Cardiac fibroblast (primary cell): ENCODE measurements around the gene SMAD6.

Experiments
- DNase-seq, 2 donors: peaks; one replicate each; pipeline versions ENCODE4 v3.0.0 to v3.0.0-alpha.2; 2010; ENCODE audit warnings: low read depth in 2 of 2
- H3K4me3 ChIP-seq, 2 donors: replicated peaks in 1 of 2; 1 replicate in 1 of 2; 2 replicates in 1 of 2; pipeline ENCODE4 v1.5.1; 2011; ENCODE audit warnings: low read depth in 2 of 2, low read length in 2 of 2, mild to moderate bottlenecking in 2 of 2, moderate library complexity in 1 of 2
- TF ChIP-seq, protein P1 (sequence below): IDR thresholded peaks from one replicate; pipeline ENCODE4 v1.5.1; 2011; ENCODE audit warnings: low read depth, mild to moderate bottlenecking, low read length, inconsistent platforms

SMAD6 gene

DNA sequence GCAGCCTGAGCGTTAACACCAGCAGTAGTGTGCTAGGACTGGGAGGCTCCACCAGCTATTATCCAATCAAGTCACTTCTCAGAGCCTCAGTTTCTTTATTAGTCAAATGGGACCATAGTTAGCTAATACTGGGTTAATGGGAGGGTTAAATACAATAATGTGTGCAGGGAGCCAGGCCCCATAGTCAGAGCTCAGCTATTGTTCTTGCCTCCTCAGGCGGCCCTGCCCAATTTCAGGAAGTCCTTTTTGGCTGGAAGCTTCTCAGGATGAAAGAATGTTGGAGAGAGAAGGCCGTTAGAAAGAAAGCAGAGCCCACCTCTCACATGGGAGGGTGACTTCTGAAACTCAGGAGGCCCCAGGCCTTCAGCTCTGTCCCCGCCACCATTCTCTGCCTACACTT, 39.5 kb upstream of the SMAD6 start:
- DNase-seq: no peak
- H3K4me3 ChIP-seq: no peak overlapping the region
- TF ChIP-seq, protein P1, sequence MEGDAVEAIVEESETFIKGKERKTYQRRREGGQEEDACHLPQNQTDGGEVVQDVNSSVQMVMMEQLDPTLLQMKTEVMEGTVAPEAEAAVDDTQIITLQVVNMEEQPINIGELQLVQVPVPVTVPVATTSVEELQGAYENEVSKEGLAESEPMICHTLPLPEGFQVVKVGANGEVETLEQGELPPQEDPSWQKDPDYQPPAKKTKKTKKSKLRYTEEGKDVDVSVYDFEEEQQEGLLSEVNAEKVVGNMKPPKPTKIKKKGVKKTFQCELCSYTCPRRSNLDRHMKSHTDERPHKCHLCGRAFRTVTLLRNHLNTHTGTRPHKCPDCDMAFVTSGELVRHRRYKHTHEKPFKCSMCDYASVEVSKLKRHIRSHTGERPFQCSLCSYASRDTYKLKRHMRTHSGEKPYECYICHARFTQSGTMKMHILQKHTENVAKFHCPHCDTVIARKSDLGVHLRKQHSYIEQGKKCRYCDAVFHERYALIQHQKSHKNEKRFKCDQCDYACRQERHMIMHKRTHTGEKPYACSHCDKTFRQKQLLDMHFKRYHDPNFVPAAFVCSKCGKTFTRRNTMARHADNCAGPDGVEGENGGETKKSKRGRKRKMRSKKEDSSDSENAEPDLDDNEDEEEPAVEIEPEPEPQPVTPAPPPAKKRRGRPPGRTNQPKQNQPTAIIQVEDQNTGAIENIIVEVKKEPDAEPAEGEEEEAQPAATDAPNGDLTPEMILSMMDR: no peak

- TF ChIP-seq, protein P1: no peak
- H3K4me3 ChIP-seq: no peak overlapping the region
- DNase-seq: no peak
Observed at GRCh38 chr15:66663664-66664063, 38.4 kb upstream of the SMAD6 start.

- TF ChIP-seq, protein P1: no peak
- DNase-seq: no peak
- H3K4me3 ChIP-seq: no peak overlapping the region
Observed at GRCh38 chr15:66670175-66670574, 31.9 kb upstream of the SMAD6 start.

DNA sequence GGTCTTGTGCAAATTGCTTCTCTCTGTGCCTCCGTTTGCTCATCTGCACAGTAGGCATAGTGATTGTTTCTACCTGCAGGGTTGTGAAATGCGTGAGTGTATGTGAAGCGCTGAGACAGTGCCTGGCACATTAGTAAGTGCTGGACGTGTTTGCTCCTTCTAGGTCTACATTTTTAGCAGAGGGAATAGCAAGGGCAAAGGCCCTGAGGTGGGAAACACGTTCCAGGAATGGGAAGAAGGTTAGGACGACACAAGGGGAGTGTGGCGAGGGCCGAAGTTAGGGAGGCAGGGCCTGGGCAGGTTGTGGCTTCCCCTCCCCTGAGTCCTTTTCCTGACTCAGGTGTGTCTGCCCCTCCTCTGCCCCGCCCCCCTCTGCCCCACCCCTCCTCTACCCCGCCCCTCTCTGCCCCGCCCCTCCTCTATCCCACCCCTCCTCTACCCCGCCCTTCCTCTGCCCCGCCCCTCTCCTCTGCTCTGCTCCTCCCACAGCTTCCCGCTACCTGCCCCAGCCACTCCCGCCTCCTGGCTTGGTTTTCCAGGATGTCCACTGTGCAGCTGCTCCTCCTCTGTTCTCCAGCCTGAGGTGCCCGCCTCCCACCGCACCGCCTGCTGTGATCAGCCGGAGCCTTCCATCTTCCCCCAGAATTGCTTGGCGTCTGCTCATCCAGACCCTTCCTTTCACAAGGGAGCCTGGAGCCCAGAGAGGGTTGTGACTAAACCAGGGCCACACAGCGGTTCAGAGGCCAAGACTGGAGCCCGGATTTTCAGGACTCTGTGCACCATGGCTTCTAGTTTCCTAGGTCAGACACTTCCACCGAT, 31.1 kb upstream of the SMAD6 start:
- no peak for DNase-seq
- no peak overlapping the region for H3K4me3 ChIP-seq
- TF ChIP-seq, protein P1: no peak

DNA sequence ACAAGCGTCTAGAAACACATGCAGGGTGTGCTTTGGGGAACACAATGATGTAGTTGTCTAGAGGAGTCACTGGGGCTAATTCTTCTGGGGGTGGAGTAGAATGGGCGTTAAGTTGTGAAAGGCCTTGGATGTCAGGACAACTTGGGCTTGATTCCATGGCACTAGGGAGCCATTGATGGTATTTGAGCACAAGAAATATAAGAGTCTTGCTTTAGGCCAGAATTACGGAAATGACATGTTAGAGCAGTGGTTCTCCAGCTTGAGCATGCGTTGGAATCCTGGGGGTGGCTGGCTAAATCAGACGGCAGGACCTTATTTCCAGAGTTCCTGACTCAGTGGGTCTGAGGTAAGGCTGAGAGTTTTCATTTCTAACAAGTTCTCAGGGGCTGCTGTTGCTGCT, 29.2 kb upstream of the SMAD6 start:
- TF ChIP-seq, protein P1: no peak
- no peak overlapping the region for H3K4me3 ChIP-seq
- DNase-seq: no peak

GRCh38 chr15:66673410-66674322, 28.4 kb upstream of the SMAD6 start:
- peak in 1 of 2 donors; percentile 63 for DNase-seq
- TF ChIP-seq, protein P1: no peak

More at GRCh38 chr15:66673410-66674322, 28.4 kb upstream of the SMAD6 start:
- H3K4me3 ChIP-seq: no peak overlapping the region
